ENCODE measurements around the gene LIMCH1. TPM values are rescaled to one million over a fixed set of nuclear protein-coding genes. Genes with fewer than 3 reads are reported as not detected.

Gene LIMCH1
- total and polyA plus RNA-seq, 2 donors from 2014 or later, result 19.9 to 83.9 TPM

- no peak for FAIRE-seq
Measured at GRCh38 chr4:41722181-41722580, 184.2 kb downstream of the LIMCH1 start.

GRCh38 chr4:41723286-41723685 is 185.3 kb downstream of the LIMCH1 start:
- H3K4me3 ChIP-seq (ENCODE audit: low read length in 3 of 3), result no peak overlapping the region
- FAIRE-seq (no peak), DNase-seq (no peak)
- H3K4me1 ChIP-seq (ENCODE audit: control insufficient read depth in 2 of 3, insufficient read depth in 2 of 3, low read depth in 1 of 3, low read length in 3 of 3), result no peaks in the 10 kb centered on the region
- TF ChIP-seq CTCF (IDR thresholded peaks at IDR 0.05; ENCODE audit: borderline replicate concordance, extremely low read depth, insufficient read depth), result no peak
- peaks cover 0 to 9% (median 5%) of the 10 kb centered on the region in 3 donors for H3K9me3 ChIP-seq (ENCODE audit: control insufficient read depth in 2 of 3, insufficient read depth in 1 of 3, low read length in 3 of 3)
- intact Hi-C loops (cut with DNase I), result no loop called here
- H3K9ac ChIP-seq (ENCODE audit: low read length in 3 of 3), result no peak overlapping the region
- no peaks in the 10 kb centered on the region for H3K36me3 ChIP-seq (ENCODE audit: control insufficient read depth in 2 of 3, insufficient read depth in 3 of 3, low read length in 3 of 3)
- H3K27me3 ChIP-seq (ENCODE audit: control insufficient read depth, insufficient read depth, low read length), result no peaks in the 10 kb centered on the region
- H3K27ac ChIP-seq (ENCODE audit: low read depth in 2 of 2, low read length in 2 of 2), result no peak overlapping the region

More at GRCh38 chr4:41722181-41722580, 184.2 kb downstream of the LIMCH1 start:
- H3K9ac ChIP-seq (ENCODE audit: low read length in 3 of 3), result no peak overlapping the region
- no peaks in the 10 kb centered on the region for H3K27me3 ChIP-seq (ENCODE audit: control insufficient read depth, insufficient read depth, low read length)
- H3K9me3 ChIP-seq (ENCODE audit: control insufficient read depth in 2 of 3, insufficient read depth in 1 of 3, low read length in 3 of 3), result peaks cover 0 to 9% (median 5%) of the 10 kb centered on the region in 3 donors
- no peaks in the 10 kb centered on the region for H3K36me3 ChIP-seq (ENCODE audit: control insufficient read depth in 2 of 3, insufficient read depth in 3 of 3, low read length in 3 of 3)
- TF ChIP-seq CTCF (IDR thresholded peaks at IDR 0.05; ENCODE audit: borderline replicate concordance, extremely low read depth, insufficient read depth), result no peak
- intact Hi-C loops (cut with DNase I), result no loop called here
- H3K4me1 ChIP-seq (ENCODE audit: control insufficient read depth in 2 of 3, insufficient read depth in 2 of 3, low read depth in 1 of 3, low read length in 3 of 3), result no peaks in the 10 kb centered on the region
- no peak overlapping the region for H3K4me3 ChIP-seq (ENCODE audit: low read length in 3 of 3)
- H3K27ac ChIP-seq (ENCODE audit: low read depth in 2 of 2, low read length in 2 of 2), result no peak overlapping the region
- no peak for DNase-seq

- Histone ChIP-seq H3K9ac (ENCODE audit: low read length in 3 of 3) (no peak overlapping the region), H3K4me1 (ENCODE audit: control insufficient read depth in 2 of 3, insufficient read depth in 2 of 3, low read depth in 1 of 3, low read length in 3 of 3) (no peaks in the 10 kb centered on the region), H3K4me3 (ENCODE audit: low read length in 3 of 3) (no peak overlapping the region), H3K36me3 (ENCODE audit: control insufficient read depth in 2 of 3, insufficient read depth in 3 of 3, low read length in 3 of 3) (no peaks in the 10 kb centered on the region), H3K9me3 (ENCODE audit: control insufficient read depth in 2 of 3, insufficient read depth in 1 of 3, low read length in 3 of 3) (peaks cover 0 to 9% (median 5%) of the 10 kb centered on the region in 3 donors), H3K27ac (ENCODE audit: low read depth in 2 of 2, low read length in 2 of 2) (no peak overlapping the region), H3K27me3 (ENCODE audit: control insufficient read depth, insufficient read depth, low read length) (no peaks in the 10 kb centered on the region)
- DNase-seq (no peak), FAIRE-seq (no peak)
- intact Hi-C loops (cut with DNase I), result no loop called here
- no peak for TF ChIP-seq CTCF (IDR thresholded peaks at IDR 0.05; ENCODE audit: borderline replicate concordance, extremely low read depth, insufficient read depth)
Measured at GRCh38 chr4:41725254-41725653, 187.3 kb downstream of the LIMCH1 start.
